ENCODE data around the gene C19orf38.

C19orf38 gene

DNA sequence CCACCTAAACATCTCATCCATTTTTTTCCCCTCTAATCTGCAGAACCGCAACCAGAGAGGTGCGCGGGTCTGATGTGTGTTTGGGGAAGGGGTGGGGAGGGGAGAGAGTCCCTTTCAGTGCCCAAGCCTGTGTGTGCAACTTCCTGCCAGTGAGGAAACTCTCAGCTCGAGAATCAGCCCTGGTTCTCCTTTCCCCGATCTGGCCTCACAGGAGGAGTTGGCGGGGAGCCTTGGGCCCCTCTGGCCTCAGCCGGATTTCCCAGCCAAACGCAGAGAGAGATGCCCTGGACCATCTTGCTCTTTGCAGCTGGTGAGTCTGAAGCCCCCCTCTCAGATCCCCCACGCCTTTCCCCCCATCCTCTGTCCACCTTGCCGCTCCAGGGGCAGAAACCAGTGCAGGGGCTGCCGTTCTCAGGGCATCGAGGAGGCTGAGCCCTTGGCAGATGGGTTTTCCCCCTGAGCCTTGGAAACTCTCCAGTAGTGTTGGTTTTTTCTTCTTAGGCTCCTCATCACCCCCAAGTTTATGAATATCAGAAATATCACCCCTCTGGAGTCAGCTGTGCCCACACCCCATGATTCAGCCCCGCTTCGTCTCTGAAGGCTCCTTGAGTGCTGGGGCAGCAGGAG, at the start of gene C19orf38:
Gene C19orf38, plus strand, starts transcription at position 186 of the 627 bp plus-strand sequence. Its CDS starts 94 bp downstream, at position 280.
- no peak for DNase-seq (ENCODE audit: low spot score)

DNA sequence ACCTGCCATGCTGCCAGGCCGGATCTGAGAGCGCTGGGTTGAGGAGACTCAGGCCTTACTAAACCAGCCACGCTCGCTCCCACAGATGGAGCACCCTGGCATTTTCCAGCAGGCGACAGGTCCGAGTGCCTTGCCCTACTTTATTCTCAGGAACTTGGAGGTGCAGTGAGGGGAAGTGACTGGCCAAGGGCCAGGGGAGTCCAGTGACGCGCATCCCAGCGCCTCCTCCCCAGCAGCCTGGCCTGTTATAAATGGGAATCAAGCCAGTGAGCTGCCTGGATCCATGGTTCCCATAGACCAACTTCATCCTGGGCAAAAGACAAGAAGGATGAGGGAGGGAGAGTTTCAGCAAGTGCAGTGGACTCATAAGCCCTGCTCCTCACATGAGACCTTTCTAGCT, 47.7 kb upstream of the C19orf38 start:
- DNase-seq (ENCODE audit: low spot score), result no peak

GRCh38 chr19:10802479-10802878, 45.7 kb upstream of the C19orf38 start:
- no peak for DNase-seq (ENCODE audit: low spot score)

DNA sequence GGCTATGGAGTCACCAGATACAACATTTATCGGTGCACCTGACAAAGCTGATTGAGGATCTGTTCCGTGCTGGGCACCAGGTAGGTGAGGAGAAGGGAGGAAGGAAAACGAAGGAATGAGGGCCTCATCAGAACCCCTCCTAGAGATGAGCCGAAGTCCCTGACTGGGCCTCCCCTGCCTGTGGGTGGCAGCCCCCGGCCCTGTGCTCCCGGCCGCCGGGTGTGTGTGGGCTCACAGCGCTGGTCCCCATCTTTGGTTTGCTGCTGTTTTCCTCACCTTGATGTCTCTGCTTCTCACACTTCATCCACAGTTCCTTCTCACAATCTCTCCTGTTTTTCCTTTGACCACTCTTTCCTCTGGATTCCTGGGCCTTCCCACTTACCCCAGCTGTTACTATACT, 45.0 kb upstream of the C19orf38 start:
- DNase-seq (ENCODE audit: low spot score), result no peak

GRCh38 chr19:10805065-10805757, 43.0 kb upstream of the C19orf38 start:
- DNase-seq (ENCODE audit: low spot score), result no peak

- DNase-seq (ENCODE audit: low spot score), result no peak
Observed at GRCh38 chr19:10805758-10806247, 42.4 kb upstream of the C19orf38 start.

- peak; percentile 72 for DNase-seq (ENCODE audit: low spot score)
Observed at GRCh38 chr19:10808937-10809649, 39.1 kb upstream of the C19orf38 start.

- no peak for DNase-seq (ENCODE audit: low spot score)
Observed at GRCh38 chr19:10809651-10810285, 38.4 kb upstream of the C19orf38 start.

DNA sequence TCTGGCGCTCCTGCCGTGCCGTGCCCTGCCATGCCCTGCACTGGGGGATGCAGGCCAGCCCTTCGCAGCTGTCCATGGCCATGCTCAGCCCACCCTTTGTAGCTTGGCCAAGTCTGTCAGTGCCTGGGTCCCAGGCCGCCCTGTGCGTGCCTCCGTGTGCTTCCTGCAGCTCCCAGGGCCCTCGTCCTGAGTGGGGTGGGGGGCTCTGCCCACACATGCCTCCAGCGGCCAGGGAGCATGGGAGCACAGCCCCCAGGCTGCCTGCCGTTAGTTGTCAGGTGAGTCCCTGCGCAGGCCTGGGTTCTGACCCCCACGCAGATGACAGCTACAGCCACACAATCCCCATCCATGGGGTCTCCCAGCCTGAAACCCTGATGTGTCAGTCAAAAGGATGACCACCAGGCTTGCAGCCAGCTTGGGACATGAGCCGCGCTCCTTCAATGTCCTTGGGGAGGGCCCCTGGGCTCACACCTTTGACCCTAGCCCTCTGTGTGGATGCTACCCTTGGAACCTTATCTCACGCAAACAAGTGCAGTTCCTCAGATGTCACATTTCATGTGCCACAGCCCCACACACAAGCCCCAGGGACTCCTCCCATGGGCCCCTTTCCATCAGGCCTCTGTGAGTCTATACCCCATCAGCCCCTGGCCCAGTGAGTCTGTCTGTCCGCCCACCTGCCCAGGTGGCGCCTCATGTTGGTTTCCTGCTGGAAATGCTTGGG, 36.7 kb upstream of the C19orf38 start:
- no peak for DNase-seq (ENCODE audit: low spot score)

DNA sequence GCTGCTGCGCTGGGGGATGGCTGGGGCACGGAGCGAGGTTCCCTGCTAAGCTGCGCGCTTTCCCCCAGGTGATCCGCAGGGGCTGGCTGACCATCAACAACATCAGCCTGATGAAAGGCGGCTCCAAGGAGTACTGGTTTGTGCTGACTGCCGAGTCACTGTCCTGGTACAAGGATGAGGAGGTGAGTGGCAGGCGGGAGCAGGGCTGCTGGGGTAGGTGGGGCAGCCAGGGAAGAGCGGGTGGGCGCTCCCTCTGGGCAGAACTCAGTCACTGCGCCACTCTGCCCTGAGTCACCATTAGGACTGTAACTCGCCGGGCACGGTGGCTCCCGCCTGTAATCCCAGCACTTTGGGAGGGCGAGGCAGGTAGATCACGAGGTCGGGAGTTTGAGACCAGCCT, 36.0 kb upstream of the C19orf38 start:
- no peak for DNase-seq (ENCODE audit: low spot score)

DNA sequence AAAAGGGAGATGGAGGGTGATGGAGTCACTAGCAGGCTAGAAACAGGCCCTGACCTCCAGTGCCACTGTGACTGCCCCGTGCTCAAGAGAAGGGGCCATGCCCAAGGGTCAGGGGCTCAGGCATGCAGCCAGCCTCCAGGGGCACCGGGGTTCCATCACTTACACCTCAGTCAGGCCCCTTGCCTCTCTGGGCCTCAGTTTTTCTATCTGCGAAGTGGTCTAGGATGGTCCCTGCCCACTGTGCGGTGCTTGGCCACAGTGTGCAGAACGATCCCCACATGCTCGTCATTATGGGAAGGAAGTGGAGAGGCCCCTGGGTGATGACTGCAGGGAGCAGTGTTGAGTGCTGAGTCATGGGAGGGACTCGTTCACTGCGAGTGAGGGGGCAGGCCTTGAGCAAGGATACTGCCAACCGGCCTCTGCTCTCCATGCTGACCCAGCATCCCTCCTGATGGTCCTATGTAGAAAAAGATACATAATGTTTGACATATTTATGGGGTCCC, 35.3 kb upstream of the C19orf38 start:
- DNase-seq (ENCODE audit: low spot score), result peak; percentile 38

DNA sequence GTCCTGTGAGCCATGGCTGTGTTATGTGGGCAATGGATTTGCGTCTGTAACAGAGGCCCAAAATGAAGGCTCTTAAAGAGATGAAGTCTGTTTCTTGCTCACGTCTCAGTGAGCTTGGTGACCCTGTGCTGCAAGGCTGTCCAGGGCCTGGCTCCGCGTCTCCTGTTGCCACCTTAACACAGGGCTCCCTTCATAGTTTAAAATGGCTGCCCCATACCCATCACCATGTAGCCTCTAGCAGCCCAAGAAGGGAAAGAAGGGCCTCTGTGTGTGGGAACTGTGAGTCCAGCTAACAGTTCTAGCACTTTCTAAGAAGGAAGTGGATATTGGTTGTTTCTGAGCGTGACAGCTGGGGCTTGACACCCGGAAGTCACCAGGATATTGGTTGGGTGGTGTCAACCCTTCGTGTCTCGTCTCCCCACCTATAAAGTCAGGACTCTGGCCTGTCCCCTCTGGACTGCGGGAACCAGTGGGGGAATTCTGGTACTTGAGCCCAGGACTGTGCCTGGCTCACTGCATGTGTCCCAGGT, 33.1 kb upstream of the C19orf38 start:
- DNase-seq (ENCODE audit: low spot score), result no peak

- DNase-seq (ENCODE audit: low spot score), result no peak
Observed at GRCh38 chr19:10815969-10816644, 32.1 kb upstream of the C19orf38 start.

- no peak for DNase-seq (ENCODE audit: low spot score)
Observed at GRCh38 chr19:10816691-10817090, 31.5 kb upstream of the C19orf38 start.

DNA sequence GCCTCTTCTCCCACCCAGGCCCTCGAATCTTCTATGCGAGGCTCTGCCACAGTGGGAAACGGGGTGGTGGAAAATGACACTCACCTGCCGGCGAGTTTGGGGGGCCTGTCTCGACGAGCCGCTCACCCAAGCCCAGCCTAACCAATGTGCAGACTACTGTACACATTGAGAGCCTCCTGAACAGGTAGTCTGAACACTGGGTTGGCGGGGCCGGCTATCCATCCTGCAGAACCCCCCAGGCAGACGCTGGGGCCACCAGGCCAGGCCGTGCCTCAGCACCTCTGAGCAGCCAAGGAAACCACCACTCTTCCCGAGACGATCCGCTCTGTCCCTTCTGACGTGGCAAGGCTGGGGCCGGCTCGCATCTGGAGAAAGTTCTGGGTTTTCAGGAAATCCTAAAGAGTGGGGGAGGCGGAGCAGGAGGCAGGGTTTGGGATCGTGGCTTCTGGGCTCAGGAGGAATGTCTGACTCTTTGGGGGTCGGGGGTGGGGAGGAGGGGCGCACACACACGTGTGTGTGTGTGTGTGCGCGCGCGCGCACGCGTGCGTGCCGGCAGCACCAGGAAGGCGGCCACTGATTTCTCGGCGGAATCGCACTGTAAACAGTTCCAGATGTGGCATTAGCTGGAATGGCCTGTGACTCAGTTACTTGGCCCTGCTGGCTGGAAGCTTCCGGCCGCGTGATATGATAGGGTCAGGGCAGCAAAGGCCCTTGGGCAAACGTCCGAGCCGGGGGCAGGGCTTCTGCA, 30.8 kb upstream of the C19orf38 start:
- no peak for DNase-seq (ENCODE audit: low spot score)

- DNase-seq (ENCODE audit: low spot score), result no peak
Observed at GRCh38 chr19:10818301-10819123, 29.7 kb upstream of the C19orf38 start.

- no peak for DNase-seq (ENCODE audit: low spot score)
Observed at GRCh38 chr19:10819124-10820060, 28.8 kb upstream of the C19orf38 start.

- no peak for DNase-seq (ENCODE audit: low spot score)
Observed at GRCh38 chr19:10820173-10820572, 28.0 kb upstream of the C19orf38 start.
